K562 (cell line): ENCODE measurements around the gene TUBB1. TPM values are rescaled to one million over a fixed set of nuclear protein-coding genes. Genes with fewer than 3 reads are reported as not detected.

Source experiments
- CHD1 ChIP-seq: fragments of 200-600 bp; sonication (generic); IDR thresholded peaks from one replicate; pipeline ENCODE4 v1.6.1; 2012; ENCODE audit warnings: mild to moderate bottlenecking, moderate library complexity, low read length, inconsistent platforms
- EP300 ChIP-seq: IDR thresholded peaks from 2 replicates; pipeline ENCODE4 v1.6.1; 2012; ENCODE audit warnings: low read length, improper control_type of control experiment
- MEIS2 ChIP-seq: fragments of 450-650 bp; IDR thresholded peaks from 2 replicates; pipeline ENCODE4 v1.6.1; 2014; ENCODE audit warnings: mild to moderate bottlenecking; ENCODE audit not compliant: partially characterized antibody
- TAF9B ChIP-seq: fragments of 450-650 bp; IDR thresholded peaks from 2 replicates; pipeline ENCODE4 v1.6.1; 2018; ENCODE audit warnings: mild to moderate bottlenecking; ENCODE audit not compliant: partially characterized antibody
- YBX1 ChIP-seq: fragments of 450-650 bp; IDR thresholded peaks from 2 replicates; pipeline ENCODE4 v1.7.1; 2016; ENCODE audit warnings: mild to moderate bottlenecking
- ZBTB7A ChIP-seq: IDR thresholded peaks from 2 replicates; pipeline ENCODE4 v1.6.1; 2011; ENCODE audit warnings: low read depth, mild to moderate bottlenecking, low read length, moderate library complexity, borderline replicate concordance; ENCODE audit not compliant: control insufficient read depth
- ZNF197 ChIP-seq: fragments of 200-800 bp; sonication (Bioruptor generic); IDR thresholded peaks from 2 replicates; pipeline ENCODE4 v1.6.1; 2016; ENCODE audit warnings: low read depth, missing genetic modification characterization, missing compliant biosample characterization
- ZNF668 ChIP-seq: fragments of 250-450 bp; sonication (Bioruptor Pico); IDR thresholded peaks from 2 replicates; pipeline ENCODE4 v1.8.0; 2022; ENCODE audit warnings: mild to moderate bottlenecking, inconsistent platforms
- ZNF707 ChIP-seq: fragments of 250-450 bp; sonication (Bioruptor Pico); conservative IDR thresholded peaks from 2 replicates; pipeline ENCODE4 v1.8.0; 2022; ENCODE audit warnings: inconsistent platforms, mild to moderate bottlenecking, moderate library complexity
- ZNF766 ChIP-seq: fragments of 200-800 bp; sonication (Bioruptor generic); conservative IDR thresholded peaks from 2 replicates; pipeline ENCODE4 v1.6.1; 2016; ENCODE audit warnings: missing genetic modification characterization, missing compliant biosample characterization
- polyA plus RNA-seq, 8 experiments: library from polyadenylated mRNA; depleted of rRNA in 4 of 8; stranded (reverse) in 5 of 8; unstranded in 3 of 8; fragments of >200 nt; fragmentation: Nextera tagmentation in 2 of 8; fragmentation: Illumina TruSeq in 1 of 8; extraction: Ambion mirVana in 2 of 8; extraction: Trizol in 1 of 8; gene quantifications; 2 replicates each; pipeline versions ENCODE4 v1.2.1 to v1.2.3, GENCODE V29; 2011 to 2014; ENCODE audit warnings: inconsistent platforms in 1 of 8, missing spikeins in 1 of 8
- total RNA-seq, 7 experiments: library from RNA; depleted of rRNA in 6 of 7; stranded (reverse); fragments of >200 nt in 6 of 7; fragmentation: Illumina TruSeq in 2 of 7; extraction: Trizol in 2 of 7; gene quantifications; 2 replicates each; pipeline versions ENCODE4 v1.2.1 to v1.2.3, GENCODE V29; 2011 to 2021; ENCODE audit warnings: low replicate concordance in 1 of 7
- TF ChIP-seq, protein P1 (sequence below): fragments of 250-450 bp; sonication (Bioruptor Pico); IDR thresholded peaks from 2 replicates; pipeline ENCODE4 v1.5.1; 2021; ENCODE audit warnings: mild to moderate bottlenecking
- TF ChIP-seq, protein P2 (sequence below): sonication (generic); formaldehyde crosslinking; IDR thresholded peaks from 2 replicates; pipeline ENCODE4 v1.8.0; 2022; ENCODE audit warnings: mild to moderate bottlenecking, missing genetic modification reagents
- TF ChIP-seq, protein P3 (sequence below): fragments of 450-650 bp; IDR thresholded peaks from 2 replicates; pipeline ENCODE4 v1.6.1; 2016; ENCODE audit warnings: mild to moderate bottlenecking
- TF ChIP-seq, protein P4 (sequence below): sonication (generic); formaldehyde crosslinking; IDR thresholded peaks from 2 replicates; pipeline ENCODE4 v1.8.0; 2022; ENCODE audit warnings: missing genetic modification reagents, mild to moderate bottlenecking, borderline replicate concordance
- TF ChIP-seq, protein P5 (sequence below): fragments of 150-350 bp; conservative IDR thresholded peaks from 2 replicates; pipeline ENCODE4 v1.6.1; 2014; ENCODE audit warnings: low read length

The TUBB1 gene
- total and polyA plus RNA-seq, 9 of the 15 experiments (the other 6 are each of a cell fraction or from before 2014, with no cell fraction given) = 1.5 to 3.9 (median 2.4) TPM

DNA sequence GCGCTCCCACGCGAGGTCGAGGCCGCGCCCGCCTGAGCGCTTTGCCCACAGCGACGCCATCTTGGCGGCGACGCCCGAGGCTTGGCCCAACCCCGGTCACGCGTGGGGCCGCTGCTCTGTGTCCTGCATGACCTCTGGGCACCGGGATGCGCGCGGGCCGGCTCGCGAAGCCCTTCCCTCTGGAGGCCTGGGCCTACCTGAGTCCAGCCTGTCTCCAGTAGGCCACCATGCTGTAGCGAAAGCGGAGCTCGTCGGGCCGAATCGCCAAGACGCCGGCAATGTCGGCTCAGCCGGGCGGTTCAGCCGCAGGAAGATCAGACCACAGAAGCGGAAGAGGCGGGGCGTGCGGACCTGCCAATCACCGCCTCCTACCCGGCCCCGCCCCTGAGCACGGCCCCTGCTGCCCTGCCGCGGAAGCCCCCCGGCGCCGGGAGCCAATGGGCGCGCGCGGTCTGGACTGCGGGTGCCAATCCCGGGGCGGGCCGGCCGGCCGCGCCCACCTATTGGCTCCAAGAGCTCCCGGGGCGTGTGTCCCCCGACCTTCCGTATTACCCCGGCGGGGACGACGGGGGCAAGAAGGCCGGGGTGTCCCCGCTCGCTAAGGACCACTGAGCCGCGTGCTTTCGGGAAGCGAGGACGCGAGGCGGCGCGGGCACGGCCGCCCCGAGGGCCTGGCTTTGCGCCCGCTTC, 12.9 kb downstream of the TUBB1 start, which contains the start of gene ATP5F1E (continued):
- TF ChIP-seq YBX1 (no peak), ZNF668 (CRISPR knock-in tag) (peak; percentile 75; the same call in 1 of the 2 replicates), ZBTB7A (peak; percentile 71; the same call in 1 of the 2 replicates), ZNF766 (peak; percentile 98), TAF9B (peak; percentile 50), ZNF707 (CRISPR knock-in tag) (peak; percentile 85), ZNF197 (CRISPR knock-in tag) (no peak), MEIS2 (peak; percentile 87), EP300 (no peak), CHD1 (peak; percentile 85)
- TF ChIP-seq, protein P1, sequence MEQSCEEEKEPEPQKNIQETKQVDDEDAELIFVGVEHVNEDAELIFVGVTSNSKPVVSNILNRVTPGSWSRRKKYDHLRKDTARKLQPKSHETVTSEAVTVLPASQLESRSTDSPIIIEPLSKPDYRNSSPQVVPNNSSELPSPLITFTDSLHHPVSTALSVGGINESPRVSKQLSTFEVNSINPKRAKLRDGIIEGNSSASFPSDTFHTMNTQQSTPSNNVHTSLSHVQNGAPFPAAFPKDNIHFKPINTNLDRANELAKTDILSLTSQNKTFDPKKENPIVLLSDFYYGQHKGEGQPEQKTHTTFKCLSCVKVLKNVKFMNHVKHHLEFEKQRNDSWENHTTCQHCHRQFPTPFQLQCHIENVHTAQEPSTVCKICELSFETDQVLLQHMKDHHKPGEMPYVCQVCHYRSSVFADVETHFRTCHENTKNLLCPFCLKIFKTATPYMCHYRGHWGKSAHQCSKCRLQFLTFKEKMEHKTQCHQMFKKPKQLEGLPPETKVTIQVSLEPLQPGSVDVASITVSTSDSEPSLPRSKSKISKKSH (CRISPR knock-in tag) = peak; percentile 72; the same call in 1 of the 2 replicates
- TF ChIP-seq, protein P2, sequence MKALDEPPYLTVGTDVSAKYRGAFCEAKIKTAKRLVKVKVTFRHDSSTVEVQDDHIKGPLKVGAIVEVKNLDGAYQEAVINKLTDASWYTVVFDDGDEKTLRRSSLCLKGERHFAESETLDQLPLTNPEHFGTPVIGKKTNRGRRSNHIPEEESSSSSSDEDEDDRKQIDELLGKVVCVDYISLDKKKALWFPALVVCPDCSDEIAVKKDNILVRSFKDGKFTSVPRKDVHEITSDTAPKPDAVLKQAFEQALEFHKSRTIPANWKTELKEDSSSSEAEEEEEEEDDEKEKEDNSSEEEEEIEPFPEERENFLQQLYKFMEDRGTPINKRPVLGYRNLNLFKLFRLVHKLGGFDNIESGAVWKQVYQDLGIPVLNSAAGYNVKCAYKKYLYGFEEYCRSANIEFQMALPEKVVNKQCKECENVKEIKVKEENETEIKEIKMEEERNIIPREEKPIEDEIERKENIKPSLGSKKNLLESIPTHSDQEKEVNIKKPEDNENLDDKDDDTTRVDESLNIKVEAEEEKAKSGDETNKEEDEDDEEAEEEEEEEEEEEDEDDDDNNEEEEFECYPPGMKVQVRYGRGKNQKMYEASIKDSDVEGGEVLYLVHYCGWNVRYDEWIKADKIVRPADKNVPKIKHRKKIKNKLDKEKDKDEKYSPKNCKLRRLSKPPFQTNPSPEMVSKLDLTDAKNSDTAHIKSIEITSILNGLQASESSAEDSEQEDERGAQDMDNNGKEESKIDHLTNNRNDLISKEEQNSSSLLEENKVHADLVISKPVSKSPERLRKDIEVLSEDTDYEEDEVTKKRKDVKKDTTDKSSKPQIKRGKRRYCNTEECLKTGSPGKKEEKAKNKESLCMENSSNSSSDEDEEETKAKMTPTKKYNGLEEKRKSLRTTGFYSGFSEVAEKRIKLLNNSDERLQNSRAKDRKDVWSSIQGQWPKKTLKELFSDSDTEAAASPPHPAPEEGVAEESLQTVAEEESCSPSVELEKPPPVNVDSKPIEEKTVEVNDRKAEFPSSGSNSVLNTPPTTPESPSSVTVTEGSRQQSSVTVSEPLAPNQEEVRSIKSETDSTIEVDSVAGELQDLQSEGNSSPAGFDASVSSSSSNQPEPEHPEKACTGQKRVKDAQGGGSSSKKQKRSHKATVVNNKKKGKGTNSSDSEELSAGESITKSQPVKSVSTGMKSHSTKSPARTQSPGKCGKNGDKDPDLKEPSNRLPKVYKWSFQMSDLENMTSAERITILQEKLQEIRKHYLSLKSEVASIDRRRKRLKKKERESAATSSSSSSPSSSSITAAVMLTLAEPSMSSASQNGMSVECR (CRISPR knock-in tag) = peak; percentile 68
- TF ChIP-seq, protein P3, sequence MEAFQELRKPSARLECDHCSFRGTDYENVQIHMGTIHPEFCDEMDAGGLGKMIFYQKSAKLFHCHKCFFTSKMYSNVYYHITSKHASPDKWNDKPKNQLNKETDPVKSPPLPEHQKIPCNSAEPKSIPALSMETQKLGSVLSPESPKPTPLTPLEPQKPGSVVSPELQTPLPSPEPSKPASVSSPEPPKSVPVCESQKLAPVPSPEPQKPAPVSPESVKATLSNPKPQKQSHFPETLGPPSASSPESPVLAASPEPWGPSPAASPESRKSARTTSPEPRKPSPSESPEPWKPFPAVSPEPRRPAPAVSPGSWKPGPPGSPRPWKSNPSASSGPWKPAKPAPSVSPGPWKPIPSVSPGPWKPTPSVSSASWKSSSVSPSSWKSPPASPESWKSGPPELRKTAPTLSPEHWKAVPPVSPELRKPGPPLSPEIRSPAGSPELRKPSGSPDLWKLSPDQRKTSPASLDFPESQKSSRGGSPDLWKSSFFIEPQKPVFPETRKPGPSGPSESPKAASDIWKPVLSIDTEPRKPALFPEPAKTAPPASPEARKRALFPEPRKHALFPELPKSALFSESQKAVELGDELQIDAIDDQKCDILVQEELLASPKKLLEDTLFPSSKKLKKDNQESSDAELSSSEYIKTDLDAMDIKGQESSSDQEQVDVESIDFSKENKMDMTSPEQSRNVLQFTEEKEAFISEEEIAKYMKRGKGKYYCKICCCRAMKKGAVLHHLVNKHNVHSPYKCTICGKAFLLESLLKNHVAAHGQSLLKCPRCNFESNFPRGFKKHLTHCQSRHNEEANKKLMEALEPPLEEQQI = no peak
- TF ChIP-seq, protein P4, sequence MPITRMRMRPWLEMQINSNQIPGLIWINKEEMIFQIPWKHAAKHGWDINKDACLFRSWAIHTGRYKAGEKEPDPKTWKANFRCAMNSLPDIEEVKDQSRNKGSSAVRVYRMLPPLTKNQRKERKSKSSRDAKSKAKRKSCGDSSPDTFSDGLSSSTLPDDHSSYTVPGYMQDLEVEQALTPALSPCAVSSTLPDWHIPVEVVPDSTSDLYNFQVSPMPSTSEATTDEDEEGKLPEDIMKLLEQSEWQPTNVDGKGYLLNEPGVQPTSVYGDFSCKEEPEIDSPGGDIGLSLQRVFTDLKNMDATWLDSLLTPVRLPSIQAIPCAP (CRISPR knock-in tag) = no peak
- TF ChIP-seq, protein P5, sequence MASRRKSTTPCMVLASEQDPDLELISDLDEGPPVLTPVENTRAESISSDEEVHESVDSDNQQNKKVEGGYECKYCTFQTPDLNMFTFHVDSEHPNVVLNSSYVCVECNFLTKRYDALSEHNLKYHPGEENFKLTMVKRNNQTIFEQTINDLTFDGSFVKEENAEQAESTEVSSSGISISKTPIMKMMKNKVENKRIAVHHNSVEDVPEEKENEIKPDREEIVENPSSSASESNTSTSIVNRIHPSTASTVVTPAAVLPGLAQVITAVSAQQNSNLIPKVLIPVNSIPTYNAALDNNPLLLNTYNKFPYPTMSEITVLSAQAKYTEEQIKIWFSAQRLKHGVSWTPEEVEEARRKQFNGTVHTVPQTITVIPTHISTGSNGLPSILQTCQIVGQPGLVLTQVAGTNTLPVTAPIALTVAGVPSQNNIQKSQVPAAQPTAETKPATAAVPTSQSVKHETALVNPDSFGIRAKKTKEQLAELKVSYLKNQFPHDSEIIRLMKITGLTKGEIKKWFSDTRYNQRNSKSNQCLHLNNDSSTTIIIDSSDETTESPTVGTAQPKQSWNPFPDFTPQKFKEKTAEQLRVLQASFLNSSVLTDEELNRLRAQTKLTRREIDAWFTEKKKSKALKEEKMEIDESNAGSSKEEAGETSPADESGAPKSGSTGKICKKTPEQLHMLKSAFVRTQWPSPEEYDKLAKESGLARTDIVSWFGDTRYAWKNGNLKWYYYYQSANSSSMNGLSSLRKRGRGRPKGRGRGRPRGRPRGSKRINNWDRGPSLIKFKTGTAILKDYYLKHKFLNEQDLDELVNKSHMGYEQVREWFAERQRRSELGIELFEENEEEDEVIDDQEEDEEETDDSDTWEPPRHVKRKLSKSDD = no peak
